Activated CD8-positive, alpha-beta memory T cell treated with anti-CD3 and anti-CD28 coated beads, Interleukin-2, amount 50 U/mL, for 1 hour (primary cell): Measurements from ENCODE around the gene PLEKHA8.

Experiments
- DNase-seq: peaks from one replicate; pipeline ENCODE4 v3.0.0-alpha.2; 2020; ENCODE audit errors: extremely low read depth

Gene PLEKHA8

DNA sequence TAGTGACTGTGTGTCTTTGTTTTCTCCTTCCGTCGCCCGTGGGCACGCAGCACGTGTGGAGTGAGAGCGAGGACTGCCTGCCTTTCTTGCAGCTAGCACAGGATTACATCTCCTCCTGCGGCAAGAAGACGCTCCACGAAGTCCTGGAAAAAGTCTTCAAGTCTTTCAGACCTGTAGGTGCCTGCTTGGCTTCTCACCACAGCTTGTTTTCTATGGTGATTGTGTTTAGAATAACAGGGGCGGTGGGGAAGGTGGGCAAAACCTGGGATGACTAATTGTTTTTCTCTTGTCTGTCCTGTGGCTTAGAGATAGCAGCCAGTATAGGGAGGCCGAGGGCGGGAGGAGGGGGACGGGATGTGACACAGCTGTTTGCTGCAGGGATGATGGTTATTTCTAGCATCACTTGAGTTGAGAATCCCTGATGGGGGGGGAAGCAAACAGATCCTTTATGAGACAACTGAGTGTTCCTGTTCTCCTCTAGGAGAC, 118.0 kb downstream of the PLEKHA8 start:
- no peak for DNase-seq

- no peak for DNase-seq
Observed at GRCh38 chr7:30147223-30147622, 119.0 kb downstream of the PLEKHA8 start.

DNA sequence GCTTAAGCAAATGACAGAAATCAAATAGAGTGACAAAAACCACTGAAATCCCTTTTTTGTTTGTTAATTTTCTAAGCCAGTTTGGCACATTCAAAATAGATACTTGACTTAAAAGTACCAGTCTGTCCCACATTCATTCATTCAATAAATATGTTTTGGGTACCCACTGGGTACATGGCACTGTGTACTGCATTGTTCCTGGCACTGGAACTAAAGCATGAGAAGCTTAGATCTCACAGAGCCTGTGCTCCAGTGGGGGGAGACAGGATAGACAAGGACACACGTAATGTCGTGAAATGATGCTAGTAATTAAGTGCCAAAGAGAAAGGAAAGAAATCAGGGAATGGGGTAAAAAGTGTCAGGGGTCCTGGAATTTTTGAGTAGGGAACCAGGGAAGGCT, 119.6 kb downstream of the PLEKHA8 start:
- DNase-seq = no peak

GRCh38 chr7:30148426-30148825, 120.2 kb downstream of the PLEKHA8 start:
- no peak for DNase-seq

GRCh38 chr7:30148951-30149459, 120.8 kb downstream of the PLEKHA8 start:
- DNase-seq = no peak

- DNase-seq = no peak
Observed at GRCh38 chr7:30149640-30150272, 121.5 kb downstream of the PLEKHA8 start.

DNA sequence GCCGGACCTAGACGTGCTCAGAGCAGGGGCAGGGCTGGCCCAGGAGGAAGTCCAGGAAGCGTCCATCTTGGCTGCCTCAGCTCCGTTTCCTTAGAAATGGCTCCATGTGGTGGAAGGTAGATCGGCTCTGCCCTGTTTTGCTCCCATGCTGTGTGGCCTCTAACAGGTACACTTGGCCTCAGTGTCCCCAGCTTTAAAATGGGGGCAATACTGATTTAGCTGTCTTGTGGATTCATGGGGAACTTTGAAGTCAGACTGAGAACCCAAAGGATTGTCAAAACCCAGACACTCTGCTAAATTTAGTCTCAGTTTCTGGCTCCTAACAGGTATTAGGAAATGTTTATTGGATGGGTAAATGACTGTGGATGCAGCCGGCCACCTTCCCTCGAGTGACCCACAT, 122.5 kb downstream of the PLEKHA8 start:
- no peak for DNase-seq

GRCh38 chr7:30154111-30154587, 125.9 kb downstream of the PLEKHA8 start:
- no peak for DNase-seq

DNA sequence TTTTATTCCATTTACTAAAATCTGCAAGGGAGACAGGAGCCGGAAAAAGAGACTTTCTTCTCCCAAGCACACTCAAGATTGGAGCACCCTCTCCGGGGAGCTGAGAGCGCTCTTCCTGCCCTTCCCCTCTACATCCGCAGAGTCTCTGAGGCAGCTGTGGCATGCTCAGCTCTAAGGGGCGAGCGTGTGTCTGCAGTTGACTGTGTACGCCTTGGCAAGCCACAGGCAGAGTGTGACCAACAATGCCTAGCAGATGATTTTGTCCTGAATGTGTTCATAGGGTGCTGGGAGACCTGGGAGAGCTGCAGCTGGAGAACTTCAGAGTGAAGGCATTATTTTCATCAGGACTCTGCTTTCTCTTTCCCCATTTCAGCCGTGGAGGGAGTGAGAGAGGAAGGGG, 127.3 kb downstream of the PLEKHA8 start:
- no peak for DNase-seq

- no peak for DNase-seq
Observed at GRCh38 chr7:30157204-30157603, 129.0 kb downstream of the PLEKHA8 start.

DNA sequence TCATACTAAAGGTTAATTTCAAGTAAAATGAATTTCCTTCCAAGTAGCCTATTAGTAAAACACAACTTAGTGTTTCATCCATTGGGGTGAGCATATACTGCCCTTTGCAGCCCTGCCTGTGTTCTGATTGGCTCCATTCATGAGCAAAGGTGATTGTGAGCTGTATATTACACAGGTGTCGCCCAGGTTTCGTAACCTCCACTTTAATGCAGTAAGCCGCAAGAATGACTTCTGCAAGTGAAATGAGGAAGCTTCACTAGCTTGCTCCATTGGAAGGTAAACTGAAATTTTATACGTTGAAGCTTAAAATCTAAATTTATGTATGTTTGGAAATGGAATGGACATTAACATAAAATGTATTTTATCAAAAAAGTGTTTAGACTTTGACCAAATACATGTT, 131.0 kb downstream of the PLEKHA8 start:
- DNase-seq = no peak

GRCh38 chr7:30159698-30160143, 131.5 kb downstream of the PLEKHA8 start:
- DNase-seq = no peak

DNA sequence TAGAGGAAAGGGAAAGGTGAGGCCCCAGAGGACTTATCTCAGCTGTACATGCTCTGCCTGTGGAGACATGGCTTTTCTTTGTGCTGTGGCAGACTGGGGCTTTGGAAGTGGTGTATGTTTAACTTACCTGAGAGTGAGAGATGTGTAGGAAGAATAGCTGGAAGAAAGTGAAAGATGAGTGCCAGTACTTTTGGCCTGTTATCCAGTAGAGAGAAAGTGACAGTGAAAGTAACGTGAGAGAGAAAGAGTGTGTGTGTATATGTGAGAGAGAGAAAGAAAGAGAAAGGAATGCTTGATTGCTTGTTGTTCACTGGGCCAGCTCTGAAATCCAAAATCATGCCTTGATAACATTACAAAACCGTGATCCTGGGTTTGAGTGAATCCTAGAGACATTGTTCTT, 132.1 kb downstream of the PLEKHA8 start:
- no peak for DNase-seq

DNA sequence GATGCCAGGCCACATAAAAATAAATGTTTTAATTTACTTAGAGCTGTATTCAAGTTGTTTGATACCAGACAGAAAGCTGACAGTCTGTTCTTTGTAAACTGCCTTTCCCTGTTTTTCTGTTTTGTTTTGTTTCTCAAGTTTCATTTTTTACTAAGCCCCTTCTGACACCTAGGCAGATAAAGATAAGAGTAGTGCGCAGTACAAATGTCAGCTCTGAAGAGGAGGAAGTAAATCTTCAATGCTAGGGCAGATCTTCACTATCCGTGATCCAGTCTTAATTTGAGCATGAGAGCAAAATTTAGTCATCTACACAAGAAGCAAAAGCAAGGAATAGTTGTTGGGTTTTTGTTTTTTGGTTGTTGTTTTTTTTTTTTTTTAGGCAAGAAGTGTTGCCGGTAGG, 133.9 kb downstream of the PLEKHA8 start:
- no peak for DNase-seq

DNA sequence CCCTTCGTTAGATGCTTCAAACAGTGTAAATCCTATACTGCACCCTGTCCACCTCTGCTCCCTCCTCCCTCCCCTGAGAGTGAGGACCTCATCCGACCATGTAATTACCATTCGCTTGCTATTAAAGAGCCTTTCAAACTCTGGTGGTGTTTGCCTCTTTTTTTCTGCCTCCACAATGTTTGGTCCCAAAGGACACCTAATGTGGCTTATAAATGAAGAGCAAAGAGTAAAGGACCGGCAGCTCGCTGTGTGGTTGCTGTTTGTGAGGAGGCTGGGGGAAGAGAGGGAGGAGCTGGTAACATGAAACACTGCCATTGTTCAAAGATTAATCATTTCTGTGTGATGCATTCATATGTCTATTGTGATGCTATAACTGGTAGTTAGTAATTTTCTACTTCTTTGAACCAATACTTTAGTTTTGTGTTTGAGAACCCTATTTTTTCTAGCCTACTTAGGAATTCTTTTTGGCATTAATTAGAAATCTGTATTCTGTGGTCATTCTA, 134.5 kb downstream of the PLEKHA8 start:
- no peak for DNase-seq

DNA sequence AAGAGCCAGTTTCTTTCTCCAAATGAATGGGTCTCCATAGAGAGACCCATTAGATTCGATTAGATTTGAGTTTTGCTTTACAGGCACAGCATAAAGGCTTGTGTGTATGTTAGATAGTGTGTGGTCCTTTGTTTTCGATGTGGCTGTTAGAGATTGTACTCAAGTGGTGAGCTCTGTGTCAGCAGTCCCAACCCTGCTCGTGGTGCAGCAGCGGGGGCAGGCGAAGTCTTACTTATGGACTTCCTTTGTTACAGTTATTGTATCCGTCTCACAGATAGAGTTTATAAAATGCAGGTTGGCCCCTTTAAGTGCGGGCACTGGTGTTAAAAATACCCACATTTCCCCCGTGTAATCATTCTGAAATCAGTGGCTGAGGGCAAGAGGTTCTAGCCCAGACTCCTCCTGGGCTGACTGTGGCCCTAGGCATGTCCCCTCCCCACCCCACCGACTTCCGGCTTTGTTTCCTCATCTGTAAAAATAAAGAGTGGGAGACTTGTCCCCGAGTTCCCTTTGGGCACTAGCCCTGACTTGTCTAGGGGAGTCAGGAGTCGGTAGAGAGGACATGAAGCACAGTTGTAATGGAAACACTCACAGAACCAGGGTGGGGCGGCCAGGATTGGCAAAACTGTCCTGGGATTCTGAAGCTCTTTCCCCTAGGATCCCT, 135.2 kb downstream of the PLEKHA8 start:
- DNase-seq = no peak

DNA sequence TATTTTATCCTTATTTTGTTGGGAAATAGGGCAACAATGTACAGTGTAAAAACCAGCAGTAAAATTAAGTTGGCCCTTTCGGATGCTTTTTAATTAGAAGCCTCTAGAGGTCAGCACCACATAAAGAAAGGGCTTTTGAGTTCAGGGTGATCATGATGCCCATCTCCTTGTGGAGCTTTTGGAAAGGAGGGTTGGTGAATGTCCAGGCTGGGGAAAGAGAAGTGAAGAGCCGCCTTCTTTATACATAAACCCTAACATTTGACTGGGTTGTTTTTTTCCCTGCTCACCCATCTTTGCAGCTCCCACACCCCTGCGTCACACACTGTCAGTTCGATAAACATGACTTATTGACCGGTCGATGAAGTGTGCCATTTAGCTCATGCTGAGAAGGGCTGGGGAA, 136.4 kb downstream of the PLEKHA8 start:
- DNase-seq = no peak

DNA sequence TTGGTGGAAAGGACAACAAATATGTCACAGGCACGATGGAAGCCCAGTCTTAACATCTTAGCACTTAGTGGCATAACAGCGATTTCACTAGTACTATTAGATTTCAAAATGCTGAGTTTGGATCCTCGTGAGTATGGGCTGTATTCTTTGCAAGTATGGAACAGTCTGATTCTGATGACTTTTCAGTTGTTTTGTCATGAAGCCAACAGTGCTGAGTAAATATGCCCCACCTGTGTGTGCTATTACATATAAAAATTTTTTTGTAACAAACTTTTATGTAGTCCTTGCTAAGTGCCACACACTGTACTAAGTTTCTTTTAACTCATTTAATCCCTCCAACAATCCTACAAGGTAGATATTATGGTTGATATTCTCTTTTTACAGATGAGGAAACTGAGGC, 137.4 kb downstream of the PLEKHA8 start:
- no peak for DNase-seq

DNA sequence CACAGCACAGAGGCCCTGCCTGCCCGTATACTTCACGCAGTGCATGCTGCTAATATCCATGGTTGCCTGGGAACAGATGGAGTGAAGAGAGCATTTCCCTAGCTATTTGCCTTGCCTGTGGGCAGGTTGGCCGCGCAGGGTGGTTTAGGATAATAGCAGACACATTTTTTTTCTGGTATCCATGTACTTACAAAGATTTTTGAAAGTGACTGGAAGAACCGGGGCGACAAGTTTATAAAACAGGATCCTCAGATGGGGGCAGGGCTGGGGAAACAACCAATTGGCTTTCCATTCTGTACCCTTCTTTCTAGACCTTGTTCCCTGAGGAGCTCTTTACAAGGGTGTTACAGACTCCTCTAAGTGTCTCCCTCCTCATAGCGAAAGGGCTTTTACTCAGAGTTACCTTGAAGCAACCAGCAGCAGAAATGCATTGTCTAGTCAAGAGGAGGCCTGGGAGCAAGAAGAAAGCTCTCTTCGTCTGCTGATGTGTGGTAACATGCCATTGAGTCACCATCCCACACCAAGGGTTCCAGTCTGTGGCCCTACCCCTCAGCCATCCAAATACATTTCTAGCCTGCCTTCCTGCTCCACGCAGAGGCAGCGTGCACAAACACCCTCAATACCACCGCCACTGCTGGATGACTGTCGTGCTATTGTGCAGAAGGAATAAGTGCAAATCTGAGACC, 138.1 kb downstream of the PLEKHA8 start:
- no peak for DNase-seq

DNA sequence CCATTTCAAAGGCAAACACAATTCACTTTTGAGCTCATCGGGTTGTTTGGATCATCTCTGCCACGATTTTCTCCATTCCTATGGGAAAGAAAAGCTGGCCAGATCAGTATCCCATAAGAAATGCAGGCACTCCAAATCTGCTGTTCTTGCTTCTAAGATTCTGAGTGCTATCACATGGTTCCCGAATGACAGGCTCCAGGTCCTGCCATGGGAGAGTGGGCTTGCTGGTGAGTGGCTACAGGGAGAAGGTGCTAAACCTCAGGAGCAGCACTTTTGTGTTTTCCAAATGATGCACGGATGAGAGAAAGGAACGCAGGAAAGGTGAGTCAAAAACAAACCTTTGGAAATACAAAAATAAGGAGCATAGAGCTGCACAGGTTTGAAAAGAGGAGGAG, 138.6 kb downstream of the PLEKHA8 start:
- DNase-seq = no peak

- DNase-seq = no peak
Observed at GRCh38 chr7:30167901-30168300, 139.7 kb downstream of the PLEKHA8 start.

- DNase-seq = no peak
Observed at GRCh38 chr7:30168835-30169573, 140.8 kb downstream of the PLEKHA8 start.
